ENCODE data around the gene FAM78B. TPM values are rescaled to one million over a fixed set of nuclear protein-coding genes. Genes with fewer than 3 reads are reported as not detected.

FAM78B gene
- total RNA-seq, 2 experiments from 2014 or later = 0.11 TPM; not detected in 1

DNA sequence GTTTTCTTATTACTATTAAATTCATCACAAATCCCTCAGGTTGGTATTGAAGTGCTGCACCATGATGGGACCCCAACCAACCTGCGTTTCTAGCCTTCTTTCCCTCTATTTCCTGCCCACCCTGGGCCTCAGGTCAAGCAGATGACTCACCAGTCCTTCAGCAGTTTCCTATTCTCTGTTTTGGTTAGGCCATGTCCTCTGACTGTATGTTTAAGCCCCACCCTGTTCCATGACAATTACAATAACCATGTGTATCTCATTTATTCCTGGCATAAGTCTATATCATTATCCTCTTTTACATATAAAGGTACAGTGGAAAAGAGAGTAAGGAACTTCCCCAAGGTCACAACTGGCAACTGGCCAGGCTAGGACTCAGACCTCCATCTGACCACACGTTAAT is 5.3 kb upstream of the FAM78B start:
- POLR2A ChIA-PET = no interaction called here
- no peak for DNase-seq

GRCh38 chr1:166170726-166171125 is 3.9 kb upstream of the FAM78B start:
- POLR2A ChIA-PET = no interaction called here
- ATAC-seq (ENCODE audit: poor library complexity) (no peak), DNase-seq (no peak)
- Histone ChIP-seq H3K27me3 (ENCODE audit: control insufficient read depth in 1 of 2, insufficient read depth in 2 of 2, low read length in 2 of 2) (peaks cover 12 to 20% of the 10 kb centered on the region in 2 experiments), H3K4me1 (ENCODE audit: insufficient read depth, low read length) (peaks cover 7% of the 10 kb centered on the region), H3K27ac (ENCODE audit: low read depth in 1 of 2, low read length in 2 of 2) (no peak overlapping the region), H3K9me3 (ENCODE audit: control insufficient read depth in 1 of 2, insufficient read depth in 1 of 2, low read length in 2 of 2) (peaks cover 0 to 2% of the 10 kb centered on the region in 2 experiments), H3K4me3 (ENCODE audit: low read length) (no peak overlapping the region), H3K36me3 (ENCODE audit: insufficient read depth, low read length) (no peaks in the 10 kb centered on the region)
- Mint-ChIP-seq H3K4me1 (ENCODE audit: low read depth) (peaks cover 10% of the 10 kb centered on the region), H3K27me3 (peaks cover 40% of the 10 kb centered on the region), H3K4me3 (no peak overlapping the region), H3K36me3 (ENCODE audit: low read depth) (no peaks in the 10 kb centered on the region), H3K27ac (no peak overlapping the region), H3K9me3 (no peaks in the 10 kb centered on the region)
- TF ChIP-seq CTCF (IDR thresholded peaks at IDR 0.05) = no peak
- intact Hi-C loops (cut with DNase I, micrococcal nuclease) = no loop called here
- CTCF ChIA-PET = no interaction called here

More for the DNA sequence above, 5.3 kb upstream of the FAM78B start:
- Histone ChIP-seq H3K27ac (ENCODE audit: low read depth in 1 of 2, low read length in 2 of 2) (no peak overlapping the region), H3K4me1 (ENCODE audit: insufficient read depth, low read length) (peaks cover 4% of the 10 kb centered on the region), H3K4me3 (ENCODE audit: low read length) (no peak overlapping the region), H3K27me3 (ENCODE audit: control insufficient read depth in 1 of 2, insufficient read depth in 2 of 2, low read length in 2 of 2) (peaks cover 10 to 17% of the 10 kb centered on the region in 2 experiments), H3K36me3 (ENCODE audit: insufficient read depth, low read length) (no peaks in the 10 kb centered on the region), H3K9me3 (ENCODE audit: control insufficient read depth in 1 of 2, insufficient read depth in 1 of 2, low read length in 2 of 2) (no peaks in the 10 kb centered on the region)
- TF ChIP-seq CTCF (IDR thresholded peaks at IDR 0.05) = no peak
- no peaks in the 10 kb centered on the region for H3K36me3 Mint-ChIP-seq (ENCODE audit: low read depth)
- intact Hi-C loops (cut with DNase I, micrococcal nuclease) = no loop called here
- no peak for ATAC-seq (ENCODE audit: poor library complexity)
- CTCF ChIA-PET = no interaction called here
- H3K9me3 Mint-ChIP-seq = no peaks in the 10 kb centered on the region
- peaks cover 9% of the 10 kb centered on the region for H3K4me1 Mint-ChIP-seq (ENCODE audit: low read depth)
- H3K27ac Mint-ChIP-seq = no peak overlapping the region
- H3K27me3 Mint-ChIP-seq = peaks cover 42% of the 10 kb centered on the region
- H3K4me3 Mint-ChIP-seq = no peak overlapping the region

- POLR2A ChIA-PET = no interaction called here
- H3K36me3 ChIP-seq (ENCODE audit: insufficient read depth, low read length) = no peaks in the 10 kb centered on the region
- peaks cover 16 to 26% of the 10 kb centered on the region in 2 experiments for H3K27me3 ChIP-seq (ENCODE audit: control insufficient read depth in 1 of 2, insufficient read depth in 2 of 2, low read length in 2 of 2)
- DNase-seq (no peak), ATAC-seq (ENCODE audit: poor library complexity) (no peak)
- intact Hi-C loops (cut with DNase I, micrococcal nuclease) = no loop called here
- peaks cover 46% of the 10 kb centered on the region for H3K27me3 Mint-ChIP-seq
- H3K9me3 ChIP-seq (ENCODE audit: control insufficient read depth in 1 of 2, insufficient read depth in 1 of 2, low read length in 2 of 2) = peaks cover 0 to 9% of the 10 kb centered on the region in 2 experiments
- H3K27ac Mint-ChIP-seq = no peak overlapping the region
- TF ChIP-seq CTCF (IDR thresholded peaks at IDR 0.05) = no peak
- no peak overlapping the region for H3K4me3 Mint-ChIP-seq
- no peaks in the 10 kb centered on the region for H3K9me3 Mint-ChIP-seq
- H3K36me3 Mint-ChIP-seq (ENCODE audit: low read depth) = no peaks in the 10 kb centered on the region
- no peak overlapping the region for H3K4me3 ChIP-seq (ENCODE audit: low read length)
- CTCF ChIA-PET = no interaction called here
- peaks cover 13% of the 10 kb centered on the region for H3K4me1 ChIP-seq (ENCODE audit: insufficient read depth, low read length)
- H3K4me1 Mint-ChIP-seq (ENCODE audit: low read depth) = peaks cover 10% of the 10 kb centered on the region
- H3K27ac ChIP-seq (ENCODE audit: low read depth in 1 of 2, low read length in 2 of 2) = no peak overlapping the region
These were observed 3.3 kb upstream of the FAM78B start for GRCh38 chr1:166170075-166170474.
